CD4-positive, alpha-beta T cell treated with Interleukin-17A for 1 hour (primary cell): ENCODE measurements around the gene PLCB1.
A peak's percentile ranks its signal among the peaks of the same experiment; 100 is the strongest.

ENCODE experiments used
- DNase-seq: peaks from one replicate; pipeline ENCODE4 v3.0.0-alpha.2; 2020

The PLCB1 gene

DNA sequence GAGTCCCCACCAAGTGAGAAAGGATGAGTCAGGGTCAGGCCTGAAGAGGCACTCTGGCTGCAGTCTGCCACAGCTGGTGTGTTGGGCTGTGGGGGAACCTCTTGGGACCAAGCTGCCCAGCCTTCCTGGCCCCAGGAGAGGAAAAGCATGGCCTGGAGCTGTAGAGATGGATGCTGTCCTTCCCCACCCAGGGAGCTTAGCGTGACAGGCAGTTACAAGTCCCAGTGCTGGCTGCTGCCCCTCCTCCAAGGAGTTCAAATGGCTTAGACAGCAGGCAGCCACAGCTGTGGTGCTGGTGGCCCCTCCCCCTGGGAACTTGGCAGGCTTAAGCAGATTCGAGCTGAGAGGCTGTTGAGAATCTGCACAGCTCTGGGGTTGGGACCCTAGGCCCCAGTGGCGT, 253.2 kb downstream of the PLCB1 start:
- DNase-seq: no peak

- no peak for DNase-seq
These were observed 254.9 kb downstream of the PLCB1 start for GRCh38 chr20:8386991-8387390.

DNA sequence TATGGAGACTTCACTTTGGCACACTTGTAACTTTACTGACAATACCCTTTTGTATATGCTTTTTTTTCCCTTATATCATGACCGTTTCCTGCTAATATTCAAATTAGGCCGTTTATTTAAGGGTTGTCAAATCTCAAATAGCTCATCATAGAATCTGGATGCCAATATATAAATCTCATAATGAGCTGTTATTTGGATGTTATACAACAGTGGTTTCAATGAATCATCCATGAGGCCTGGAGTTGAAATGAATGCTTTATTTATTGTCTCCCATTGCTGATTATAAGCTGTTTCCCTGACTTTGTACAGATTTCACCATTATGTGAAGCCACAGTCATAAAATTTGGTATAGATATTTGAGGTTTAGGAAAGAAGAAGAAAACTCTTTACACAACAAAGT, 256.1 kb downstream of the PLCB1 start:
- no peak for DNase-seq

DNA sequence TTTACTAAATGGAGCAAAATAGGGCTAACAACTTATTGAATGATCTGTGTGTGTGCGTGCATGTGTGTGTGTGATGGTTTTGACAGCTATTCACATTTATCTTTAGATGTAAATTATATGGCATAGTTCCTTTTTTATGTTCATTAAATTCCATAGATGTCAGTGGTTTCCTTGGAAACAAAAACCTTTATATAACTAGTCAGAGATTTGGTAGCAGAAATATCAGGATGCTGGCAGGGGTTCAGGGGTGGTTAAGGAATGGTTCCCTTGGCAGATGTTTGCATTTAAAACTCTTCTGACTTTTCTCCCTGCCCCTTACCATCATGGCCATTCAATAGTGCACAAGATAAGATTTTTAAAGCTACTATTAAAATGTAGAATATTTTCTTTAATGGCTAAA, 256.6 kb downstream of the PLCB1 start:
- no peak for DNase-seq

DNA sequence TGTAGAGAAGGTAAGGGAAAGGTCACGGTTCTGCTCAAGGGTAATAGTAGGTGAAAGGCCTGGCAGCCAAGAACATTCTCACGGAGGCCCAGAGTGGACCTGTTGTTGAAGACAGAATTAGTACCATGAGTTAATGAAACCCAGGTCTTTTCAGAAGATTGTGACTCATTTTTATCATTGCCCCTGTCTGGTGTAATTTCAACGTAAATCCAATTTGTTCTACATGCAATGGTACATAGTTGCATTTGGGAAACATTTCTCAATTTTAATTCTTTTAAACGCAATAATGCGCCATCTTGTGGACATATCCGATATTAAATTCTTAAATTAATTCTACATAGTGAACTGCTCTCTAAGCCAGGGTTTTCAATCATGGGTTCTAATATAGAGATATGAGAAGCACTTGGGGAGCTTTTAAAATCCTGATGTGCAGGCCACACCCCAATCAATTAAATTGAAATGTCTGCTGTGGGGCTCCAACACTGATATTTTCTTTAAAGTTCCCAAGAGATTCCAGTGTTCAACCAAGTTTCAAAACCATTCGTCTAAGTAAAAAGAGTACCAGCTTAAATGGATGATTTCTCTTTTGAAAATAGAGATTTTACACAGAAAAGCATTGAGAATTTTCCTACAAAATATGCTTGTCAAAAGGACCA, 257.4 kb downstream of the PLCB1 start:
- peak; percentile 57 for DNase-seq

DNA sequence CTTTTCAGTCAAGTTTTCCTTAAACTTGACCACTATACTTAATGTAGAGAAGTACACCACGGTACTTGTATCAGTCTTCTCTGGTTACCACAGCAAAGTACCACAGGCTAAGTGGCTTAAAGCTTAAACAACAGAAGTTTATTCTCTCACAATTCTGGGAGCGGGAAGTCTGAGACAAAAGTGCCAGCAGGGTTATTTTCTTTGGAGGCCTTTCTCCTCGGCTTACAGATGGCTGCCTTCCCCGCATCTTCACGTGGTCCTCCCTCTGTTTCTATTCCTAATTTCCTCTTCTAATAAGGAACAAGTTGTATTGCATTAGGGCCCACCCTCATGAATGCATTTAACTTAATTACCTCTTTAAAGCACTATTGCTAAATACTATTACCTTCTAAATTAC, 258.0 kb downstream of the PLCB1 start:
- DNase-seq: no peak

GRCh38 chr20:8390500-8390899, 258.4 kb downstream of the PLCB1 start:
- DNase-seq: no peak

DNA sequence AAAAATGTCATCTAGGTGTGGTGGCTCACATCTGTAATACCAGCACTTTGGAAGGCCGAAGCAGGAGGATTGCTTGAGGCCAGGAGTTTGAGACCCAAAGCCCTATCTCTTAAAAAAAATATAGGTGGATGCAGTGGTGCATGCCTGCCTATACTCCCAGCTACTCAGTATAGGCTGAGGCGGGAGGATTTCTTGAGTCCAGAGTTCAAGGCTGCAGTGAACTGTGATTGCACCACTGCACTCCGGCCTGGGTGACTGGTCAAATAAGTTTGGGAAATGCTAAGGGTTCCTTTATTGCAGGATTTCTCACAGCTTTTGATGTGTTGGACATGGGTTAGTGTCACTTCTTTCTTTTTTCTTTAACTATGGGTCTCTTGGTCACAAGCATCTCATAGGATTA, 261.3 kb downstream of the PLCB1 start:
- no peak for DNase-seq

GRCh38 chr20:8394308-8394945, 262.4 kb downstream of the PLCB1 start:
- peak; percentile 5 for DNase-seq

DNA sequence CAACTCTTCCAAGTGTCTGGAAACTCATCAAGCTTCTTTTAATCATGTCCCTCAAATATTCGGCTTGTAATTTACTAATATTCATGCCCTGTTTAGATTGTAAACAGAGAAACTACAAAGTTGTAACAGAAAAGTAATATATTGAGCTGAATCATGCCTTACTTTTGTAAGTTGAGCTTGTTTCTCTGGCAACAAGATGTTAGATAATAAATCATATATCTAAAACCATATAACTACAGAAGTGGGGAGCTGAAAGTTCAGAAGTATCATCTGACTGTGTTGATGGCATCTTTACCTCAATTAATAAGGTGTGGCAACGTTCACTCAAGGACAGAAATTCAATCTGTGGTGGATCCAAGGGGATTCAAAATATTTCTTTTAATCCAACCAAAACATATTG, 263.9 kb downstream of the PLCB1 start:
- DNase-seq: no peak

GRCh38 chr20:8398263-8399051, 266.4 kb downstream of the PLCB1 start:
- no peak for DNase-seq

GRCh38 chr20:8399947-8400346, 267.9 kb downstream of the PLCB1 start:
- peak; percentile 34 for DNase-seq

DNA sequence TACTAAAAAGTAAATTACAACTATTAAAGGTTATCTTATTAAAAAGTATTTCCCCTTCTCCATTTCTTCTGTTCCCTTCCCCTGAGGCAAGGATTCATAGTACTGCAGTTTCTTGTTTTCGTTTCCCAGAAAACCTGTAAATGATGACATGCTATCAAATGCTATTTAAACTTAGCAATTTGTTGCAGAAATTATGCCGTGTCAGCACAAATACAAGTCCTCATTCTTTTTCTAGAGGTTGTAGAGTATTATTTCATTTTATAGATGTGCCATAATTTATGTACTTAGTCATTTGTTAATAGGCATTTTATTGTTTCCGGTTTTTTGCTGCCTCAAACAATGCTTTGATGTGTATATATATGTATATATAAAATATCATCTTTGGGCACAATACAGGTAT, 268.4 kb downstream of the PLCB1 start:
- no peak for DNase-seq

GRCh38 chr20:8401556-8401955, 269.5 kb downstream of the PLCB1 start:
- DNase-seq: no peak

DNA sequence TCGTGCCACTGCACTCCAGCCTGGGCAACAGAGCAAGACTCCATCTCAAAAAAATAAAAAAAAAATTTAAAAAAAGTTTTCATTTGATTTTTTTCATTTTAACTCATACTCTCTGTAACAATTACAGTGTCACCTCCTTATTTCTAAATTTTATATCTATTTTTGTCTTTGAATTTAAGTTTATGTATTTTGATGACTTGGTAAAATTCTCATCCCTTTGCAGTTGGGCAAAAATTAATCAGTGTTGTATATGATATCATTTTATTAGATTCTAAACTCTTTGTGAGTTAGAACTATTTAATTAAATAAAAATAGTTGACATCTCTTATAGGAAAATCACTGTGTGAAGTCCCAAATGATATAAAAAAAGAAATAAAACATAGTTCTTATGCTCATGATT, 270.7 kb downstream of the PLCB1 start:
- DNase-seq: no peak

GRCh38 chr20:8404912-8405635, 273.0 kb downstream of the PLCB1 start:
- DNase-seq: no peak

DNA sequence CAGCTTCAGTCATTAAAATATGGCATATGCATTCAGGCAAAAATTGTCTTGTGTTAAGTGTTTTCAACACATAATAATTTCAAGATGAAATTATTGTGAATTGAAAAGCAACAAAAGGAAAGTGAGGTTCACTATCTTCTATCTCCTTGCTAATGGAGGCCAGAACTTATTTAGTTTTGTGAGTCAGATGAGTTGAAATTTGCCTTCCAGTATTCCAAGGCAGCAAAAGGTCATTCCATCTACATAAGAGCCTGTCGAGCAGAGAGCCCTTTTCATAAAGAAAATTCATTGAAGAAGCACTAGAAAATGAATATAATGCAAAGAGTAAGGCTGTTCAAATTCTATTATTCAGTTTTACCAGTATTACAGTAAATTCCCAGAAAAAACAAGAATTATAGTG, 274.3 kb downstream of the PLCB1 start:
- DNase-seq: no peak

DNA sequence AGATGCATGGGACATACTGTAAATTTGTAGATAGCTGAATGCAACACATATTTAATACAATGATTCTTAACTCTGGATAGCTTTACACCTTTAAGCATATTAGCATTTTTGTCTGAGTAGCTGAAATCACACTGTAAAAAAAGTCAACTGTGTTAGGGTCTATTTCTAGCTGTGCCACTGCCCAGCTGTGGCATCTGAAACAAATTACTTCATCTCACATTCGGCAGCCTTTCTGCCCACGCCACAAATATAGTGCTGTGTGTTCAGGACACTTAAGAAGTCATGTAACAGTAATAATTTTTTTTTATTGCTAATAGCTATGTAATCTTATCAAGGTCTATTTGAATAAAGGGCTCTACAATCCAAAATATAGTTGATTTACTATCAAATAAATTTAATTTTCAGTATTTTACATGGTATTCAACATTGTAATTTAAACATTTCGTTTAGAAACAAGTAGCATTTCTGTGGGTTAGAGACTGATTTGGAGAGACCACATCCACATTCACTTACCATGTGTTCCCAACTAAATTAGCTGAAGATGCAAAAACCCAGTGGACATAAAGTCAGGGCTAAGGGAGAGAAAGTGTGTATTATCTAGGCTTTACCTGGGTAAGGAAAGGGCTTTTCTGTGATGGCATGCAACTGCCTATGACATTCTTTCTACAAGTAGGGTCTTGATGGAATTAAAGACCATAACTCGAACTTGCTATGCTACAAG, 276.7 kb downstream of the PLCB1 start:
- no peak for DNase-seq

DNA sequence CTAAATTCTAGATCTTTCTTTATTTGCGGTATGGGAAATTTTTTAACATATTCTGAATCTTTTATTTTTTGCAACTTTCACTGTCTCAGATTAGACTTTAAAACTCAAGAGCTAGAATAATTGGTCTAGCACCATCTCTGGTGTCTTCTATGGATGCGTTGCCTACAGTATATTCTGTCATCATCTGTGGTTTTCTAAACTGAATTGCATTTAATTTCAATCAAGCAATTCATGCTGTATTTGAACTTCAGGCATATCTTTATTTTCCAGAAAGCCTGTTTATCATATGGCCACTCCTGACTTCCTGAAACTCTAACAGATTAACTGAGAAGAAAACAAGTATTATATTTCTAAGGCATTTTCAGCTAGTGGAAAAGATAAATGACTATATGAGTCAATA, 281.6 kb downstream of the PLCB1 start:
- DNase-seq: no peak

GRCh38 chr20:8414586-8415274, 282.7 kb downstream of the PLCB1 start:
- no peak for DNase-seq

DNA sequence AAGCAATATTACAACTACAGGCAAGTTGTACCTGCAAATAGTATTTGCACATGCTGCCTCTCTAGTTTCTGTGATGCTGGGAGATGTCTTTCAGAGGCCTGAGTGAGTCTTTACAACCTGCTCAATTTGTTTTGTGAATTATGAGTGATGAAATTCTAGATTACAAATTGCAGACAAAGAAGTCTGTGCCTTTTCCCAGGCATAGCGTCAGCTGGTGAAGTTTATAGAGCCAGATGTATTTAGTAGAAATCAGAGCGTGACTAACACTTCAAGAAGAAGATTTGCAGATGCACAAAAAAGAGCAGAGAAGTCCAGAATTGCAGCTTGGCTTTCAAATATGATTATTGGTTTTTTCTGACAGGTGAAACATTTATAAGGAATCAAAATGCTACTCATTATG, 289.9 kb downstream of the PLCB1 start:
- no peak for DNase-seq

GRCh38 chr20:8423482-8423881, 291.4 kb downstream of the PLCB1 start:
- DNase-seq: no peak
